CD4-positive, alpha-beta T cell treated with Interleukin-12 subunit alpha and Interleukin-12 subunit beta, for 1 hour (primary cell): ENCODE results near the gene MBTD1.

Source experiments
- DNase-seq: peaks from one replicate; pipeline ENCODE4 v3.0.0-alpha.2; 2020

Gene MBTD1

DNA sequence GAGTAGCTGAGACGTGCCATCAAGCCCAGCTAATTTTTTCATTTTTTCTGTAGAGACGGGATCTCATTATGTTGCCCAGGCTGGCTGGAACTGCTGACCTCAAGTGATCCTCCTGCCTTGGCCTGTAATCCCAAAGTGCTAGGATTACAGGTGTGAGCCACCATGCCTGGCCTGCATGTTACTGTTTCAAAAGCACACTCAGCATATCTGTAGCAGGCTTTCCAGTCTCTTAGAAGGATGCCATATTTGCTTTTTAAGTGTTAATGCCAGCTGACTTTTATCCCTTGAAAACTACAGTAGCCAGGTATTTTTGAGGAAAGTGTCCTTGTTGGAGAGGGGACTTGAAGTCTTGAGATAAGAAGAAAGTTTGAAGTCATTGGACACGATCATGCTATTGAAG is 123.9 kb downstream of the MBTD1 start:
- no peak for DNase-seq

DNA sequence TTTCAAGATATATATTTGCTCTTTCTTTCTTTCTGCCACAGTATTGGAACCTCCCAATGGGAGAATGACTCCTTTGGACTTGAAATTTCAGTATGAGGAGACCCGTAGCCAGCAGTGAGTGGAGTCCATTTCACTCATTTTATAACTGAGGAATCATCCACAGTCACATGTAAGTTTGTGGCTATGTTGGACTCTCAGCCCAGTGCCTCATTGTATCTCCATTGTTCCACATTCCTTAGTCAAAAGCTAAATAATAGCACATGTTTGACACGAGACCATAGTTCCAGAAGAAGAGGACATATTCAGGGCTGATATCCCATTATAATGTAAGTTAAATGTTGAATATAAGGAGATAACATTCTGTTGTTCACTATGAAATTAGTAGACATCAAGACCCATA is 126.5 kb downstream of the MBTD1 start:
- no peak for DNase-seq

DNA sequence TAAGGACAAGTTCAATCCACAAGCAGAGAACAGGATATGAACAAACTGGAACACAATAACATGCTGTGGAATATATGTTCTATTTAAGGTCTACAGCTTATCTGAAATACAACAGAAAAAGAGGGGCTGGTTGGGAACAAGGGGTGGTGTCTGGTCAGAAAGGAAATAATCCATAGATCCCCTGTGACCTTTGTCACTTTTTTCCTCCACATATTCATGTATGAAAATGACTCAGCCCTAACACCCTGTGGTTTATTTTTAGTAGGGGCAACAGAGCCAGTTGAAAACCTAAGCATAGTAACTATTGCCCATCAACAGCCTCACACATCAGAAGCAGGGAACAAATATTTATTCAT is 126.9 kb downstream of the MBTD1 start:
- no peak for DNase-seq

DNA sequence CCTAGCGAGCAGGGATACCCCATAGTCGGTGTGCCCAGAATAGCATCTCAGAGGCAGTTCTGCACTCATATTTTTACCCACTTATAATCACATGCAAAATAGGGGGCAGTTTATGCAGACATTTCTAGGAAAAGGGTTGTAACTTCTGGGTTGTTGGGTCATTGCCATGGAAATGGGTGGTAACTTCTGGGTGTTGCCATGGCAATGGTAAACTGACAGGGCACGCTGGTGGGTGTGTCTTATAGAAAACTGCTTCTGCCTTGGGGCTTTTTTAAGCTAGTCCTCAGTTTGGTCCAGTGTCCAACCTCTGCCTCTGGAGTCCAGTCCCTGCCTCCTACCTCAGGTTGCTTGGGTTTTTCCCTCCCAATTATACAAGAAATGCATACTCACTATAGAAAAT is 131.8 kb downstream of the MBTD1 start:
- DNase-seq: no peak
